ENCODE measurements around the gene ANKFN1. TPM values are rescaled to one million over a fixed set of nuclear protein-coding genes. Genes with fewer than 3 reads are reported as not detected.
A peak's percentile ranks its signal among the peaks of the same experiment; 100 is the strongest.

The ANKFN1 gene
- total and polyA plus RNA-seq, 8 donors, result 0.13 to 1.8 (median 0.66) TPM

GRCh38 chr17:56510554-56511342 lies 357.5 kb downstream of the ANKFN1 start:
- Histone ChIP-seq H3K9me3 (no peaks in the 10 kb centered on the region), H3K27ac (no peak overlapping the region), H3K27me3 (no peaks in the 10 kb centered on the region), H3K36me3 (no peaks in the 10 kb centered on the region), H3K4me1 (no peaks in the 10 kb centered on the region), H3K4me3 (no peak overlapping the region)
- ATAC-seq, result no peak
- intact Hi-C loops (cut with DNase I), result no loop called here
- TF ChIP-seq, protein P1, sequence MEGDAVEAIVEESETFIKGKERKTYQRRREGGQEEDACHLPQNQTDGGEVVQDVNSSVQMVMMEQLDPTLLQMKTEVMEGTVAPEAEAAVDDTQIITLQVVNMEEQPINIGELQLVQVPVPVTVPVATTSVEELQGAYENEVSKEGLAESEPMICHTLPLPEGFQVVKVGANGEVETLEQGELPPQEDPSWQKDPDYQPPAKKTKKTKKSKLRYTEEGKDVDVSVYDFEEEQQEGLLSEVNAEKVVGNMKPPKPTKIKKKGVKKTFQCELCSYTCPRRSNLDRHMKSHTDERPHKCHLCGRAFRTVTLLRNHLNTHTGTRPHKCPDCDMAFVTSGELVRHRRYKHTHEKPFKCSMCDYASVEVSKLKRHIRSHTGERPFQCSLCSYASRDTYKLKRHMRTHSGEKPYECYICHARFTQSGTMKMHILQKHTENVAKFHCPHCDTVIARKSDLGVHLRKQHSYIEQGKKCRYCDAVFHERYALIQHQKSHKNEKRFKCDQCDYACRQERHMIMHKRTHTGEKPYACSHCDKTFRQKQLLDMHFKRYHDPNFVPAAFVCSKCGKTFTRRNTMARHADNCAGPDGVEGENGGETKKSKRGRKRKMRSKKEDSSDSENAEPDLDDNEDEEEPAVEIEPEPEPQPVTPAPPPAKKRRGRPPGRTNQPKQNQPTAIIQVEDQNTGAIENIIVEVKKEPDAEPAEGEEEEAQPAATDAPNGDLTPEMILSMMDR (IDR thresholded peaks at IDR 0.05), result no peak
- DNase-seq, result peak in 1 of 4 donors; percentile 72

DNA sequence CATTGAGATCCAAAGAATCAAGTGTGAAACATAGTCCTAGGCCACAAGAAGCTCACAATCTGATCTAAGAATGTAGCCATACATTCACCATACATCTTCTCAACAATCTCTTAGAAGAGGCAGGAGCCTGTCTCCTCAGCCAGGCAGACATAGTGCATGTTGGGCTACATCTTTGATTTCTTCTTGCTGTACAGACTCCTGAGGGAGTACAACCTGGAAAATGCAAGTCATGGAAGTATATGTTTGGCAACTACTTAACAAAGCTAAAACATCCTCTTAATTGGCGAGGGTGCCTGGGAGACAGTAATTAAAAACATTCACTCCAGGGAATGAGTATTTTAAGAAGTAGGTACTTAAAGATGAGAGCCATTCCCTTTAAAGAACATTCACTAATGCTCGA lies 361.0 kb downstream of the ANKFN1 start:
- TF ChIP-seq, protein P1 (IDR thresholded peaks at IDR 0.05), result no peak
- DNase-seq (no peak), ATAC-seq (peak; percentile 84)
- no peak overlapping the region for H3K27ac ChIP-seq
- H3K4me1 ChIP-seq, result no peaks in the 10 kb centered on the region
- H3K27me3 ChIP-seq, result no peaks in the 10 kb centered on the region
- intact Hi-C loops (cut with DNase I), result no loop called here
- no peaks in the 10 kb centered on the region for H3K9me3 ChIP-seq
- H3K36me3 ChIP-seq, result no peaks in the 10 kb centered on the region
- H3K4me3 ChIP-seq, result no peak overlapping the region

DNA sequence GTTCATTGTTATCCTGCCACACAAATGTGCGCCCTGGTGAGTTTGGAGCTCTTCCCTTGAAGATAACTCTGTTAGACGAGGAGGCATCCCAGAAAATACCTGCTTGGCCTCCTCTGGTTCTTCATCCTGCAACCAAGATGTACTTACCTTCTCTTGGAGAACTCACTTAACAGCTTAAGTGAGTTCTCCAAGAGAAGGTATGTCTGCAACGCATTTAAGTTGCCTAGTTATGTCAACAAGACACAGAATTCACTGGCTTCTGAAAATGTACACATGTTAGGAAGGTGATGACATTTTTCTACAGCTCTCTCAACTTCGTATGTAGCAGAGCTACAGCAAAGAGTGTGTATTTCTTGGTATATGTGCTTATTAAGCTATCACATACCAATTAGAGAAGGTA lies 361.6 kb downstream of the ANKFN1 start:
- Histone ChIP-seq H3K36me3 (no peaks in the 10 kb centered on the region), H3K4me1 (no peaks in the 10 kb centered on the region), H3K9me3 (no peaks in the 10 kb centered on the region), H3K4me3 (no peak overlapping the region), H3K27me3 (no peaks in the 10 kb centered on the region), H3K27ac (peak overlapping the region in 1 of 2 donors; percentile 27)
- TF ChIP-seq, protein P1 (IDR thresholded peaks at IDR 0.05), result no peak
- peak; percentile 85 for ATAC-seq
- intact Hi-C loops (cut with DNase I), result no loop called here
- DNase-seq, result peak in 1 of 4 donors; percentile 28

- no peak for ATAC-seq
- Histone ChIP-seq H3K36me3 (no peaks in the 10 kb centered on the region), H3K27ac (no peak overlapping the region), H3K9me3 (no peaks in the 10 kb centered on the region), H3K4me1 (no peaks in the 10 kb centered on the region), H3K4me3 (no peak overlapping the region), H3K27me3 (no peaks in the 10 kb centered on the region)
- peak in 1 of 4 donors; percentile 21 for DNase-seq
- intact Hi-C loops (cut with DNase I), result no loop called here
- TF ChIP-seq, protein P1 (IDR thresholded peaks at IDR 0.05), result no peak
These were observed 368.3 kb downstream of the ANKFN1 start for GRCh38 chr17:56521414-56522141.

DNA sequence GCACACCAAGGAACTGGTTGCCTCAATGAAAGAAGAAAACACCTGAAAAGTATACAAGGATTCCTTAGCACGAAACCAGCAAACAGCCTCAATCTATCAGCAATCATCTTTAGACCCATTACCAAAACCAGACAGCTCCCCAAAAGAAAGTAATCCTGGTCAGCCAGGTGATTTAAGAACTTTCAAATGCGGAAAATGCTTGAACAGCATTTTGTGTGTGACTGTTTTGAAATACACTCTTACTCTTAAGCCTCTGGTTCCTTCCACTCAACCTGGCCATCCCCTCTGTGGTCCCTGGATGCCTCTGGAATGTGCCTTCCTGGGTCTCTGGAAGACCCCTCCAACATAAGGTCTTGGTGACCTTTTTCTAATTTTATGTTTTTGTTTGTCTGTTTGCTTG lies 369.8 kb downstream of the ANKFN1 start:
- no peaks in the 10 kb centered on the region for H3K9me3 ChIP-seq
- DNase-seq (no peak), ATAC-seq (no peak)
- no peak overlapping the region for H3K27ac ChIP-seq
- TF ChIP-seq, protein P1 (IDR thresholded peaks at IDR 0.05), result no peak
- H3K4me3 ChIP-seq, result no peak overlapping the region
- intact Hi-C loops (cut with DNase I), result no loop called here
- no peaks in the 10 kb centered on the region for H3K36me3 ChIP-seq
- H3K4me1 ChIP-seq, result no peaks in the 10 kb centered on the region
- H3K27me3 ChIP-seq, result no peaks in the 10 kb centered on the region
